Fibroblast of villous mesenchyme (primary cell): ENCODE results near the gene ADNP2. TPM values are rescaled to one million over a fixed set of nuclear protein-coding genes. Genes with fewer than 3 reads are reported as not detected.
"Not testable (repeated sequence)": the region's sequence is repeated elsewhere in the genome, so short reads cannot be mapped to it uniquely, and the experiment has no call there.

Experiments
- DNase-seq: peaks from one replicate; pipeline ENCODE4 v3.0.0-alpha.2; 2010; ENCODE audit warnings: low read depth
- H3K4me3 ChIP-seq: 2 replicates; pipeline ENCODE4 v1.5.1; 2011; ENCODE audit warnings: low read depth, mild to moderate bottlenecking, low read length
- CTCF ChIP-seq: IDR thresholded peaks from 2 replicates; pipeline ENCODE4 v1.5.1; 2012; ENCODE audit warnings: low read depth, mild to moderate bottlenecking, low read length; ENCODE audit not compliant: insufficient read depth
- total RNA-seq: library from RNA; depleted of rRNA; stranded (reverse); fragments of >200 nt; gene quantifications from 2 replicates; pipeline ENCODE4 v1.2.3, GENCODE V29; 2012

The ADNP2 gene
- total RNA-seq, 1 donor: 23.3 TPM

- H3K4me3 ChIP-seq: no peak overlapping the region
- no peak for TF ChIP-seq CTCF
- no peak for DNase-seq
Measured at GRCh38 chr18:80163183-80163582, 54.1 kb downstream of the ADNP2 start.

- H3K4me3 ChIP-seq: not testable (repeated sequence)
Measured at GRCh38 chr18:80164727-80165355, 55.8 kb downstream of the ADNP2 start.

GRCh38 chr18:80166240-80166639 is 57.2 kb downstream of the ADNP2 start:
- H3K4me3 ChIP-seq: no peak overlapping the region
- no peak for DNase-seq
- TF ChIP-seq CTCF: no peak

More at GRCh38 chr18:80164727-80165355, 55.8 kb downstream of the ADNP2 start:
- DNase-seq: not testable (repeated sequence)

DNA sequence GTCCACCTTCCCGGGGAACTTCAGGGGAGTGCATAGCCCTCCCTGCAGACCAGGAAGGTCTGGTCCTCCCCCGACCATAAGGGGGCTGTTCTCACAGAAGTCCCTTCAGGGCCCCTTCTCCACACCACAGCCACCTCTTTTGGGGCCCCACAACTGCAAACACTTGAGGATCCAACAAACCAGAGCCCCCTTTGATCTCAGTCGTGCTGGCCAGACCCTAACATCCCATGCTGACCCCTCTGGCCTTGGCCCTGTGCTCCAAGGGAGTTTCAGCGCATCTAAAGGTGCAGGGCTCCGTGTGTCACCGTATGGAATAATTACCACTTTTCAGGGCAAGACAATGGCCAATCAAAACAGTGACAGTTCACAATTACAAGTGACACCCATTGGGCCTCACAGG is 57.7 kb downstream of the ADNP2 start:
- no peak for DNase-seq
- no peak for TF ChIP-seq CTCF
- no peak overlapping the region for H3K4me3 ChIP-seq

- TF ChIP-seq CTCF: no peak
- H3K4me3 ChIP-seq: no peak overlapping the region
- DNase-seq: no peak
Measured at GRCh38 chr18:80167331-80167730, 58.3 kb downstream of the ADNP2 start.

DNA sequence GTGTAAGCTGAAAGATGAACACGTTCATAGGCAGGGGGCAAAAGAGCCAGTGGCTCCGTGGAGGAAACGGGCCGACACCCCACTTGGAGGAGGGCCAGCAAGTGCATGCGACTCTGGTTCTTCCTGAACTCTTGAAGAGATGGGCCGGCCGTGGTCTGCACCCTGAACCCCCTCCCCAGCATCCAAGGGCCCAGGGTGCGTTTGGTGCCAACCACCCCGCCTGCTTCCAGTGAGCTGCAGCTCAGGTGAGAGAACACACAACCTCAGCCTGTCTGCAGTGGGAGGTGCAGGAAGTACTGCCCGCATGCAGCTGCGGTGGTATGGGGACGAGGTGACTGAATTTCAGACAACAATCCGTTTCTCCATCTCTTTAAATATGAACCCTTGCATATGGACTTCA is 58.9 kb downstream of the ADNP2 start:
- H3K4me3 ChIP-seq: no peak overlapping the region
- TF ChIP-seq CTCF: no peak
- no peak for DNase-seq

GRCh38 chr18:80168346-80168745 is 59.3 kb downstream of the ADNP2 start:
- no peak overlapping the region for H3K4me3 ChIP-seq
- no peak for TF ChIP-seq CTCF
- DNase-seq: no peak
